H9 (cell line): ENCODE measurements around the gene MKI67. TPM values are rescaled to one million over a fixed set of nuclear protein-coding genes. Genes with fewer than 3 reads are reported as not detected.

ENCODE experiments used
- DNase-seq: peaks from one replicate; pipeline ENCODE4 v3.0.0-alpha.2; 2017
- H2AFZ ChIP-seq: one replicate; pipeline ENCODE4 v1.6.1; 2013; ENCODE audit warnings: mild to moderate bottlenecking, low read length, control low read depth, moderate library complexity
- H2AK5ac ChIP-seq: 2 replicates; pipeline ENCODE4 v1.6.1; 2013; ENCODE audit warnings: low read length, control low read depth, mixed read lengths; ENCODE audit not compliant: insufficient read length
- H2BK120ac ChIP-seq: one replicate; pipeline ENCODE4 v1.6.1; 2013; ENCODE audit warnings: low read depth, mild to moderate bottlenecking, low read length, control low read depth, inconsistent platforms; ENCODE audit not compliant: poor library complexity, severe bottlenecking
- H2BK12ac ChIP-seq: 2 replicates; pipeline ENCODE4 v1.6.1; 2013; ENCODE audit warnings: low read length, control low read depth, mixed read lengths, low read depth; ENCODE audit not compliant: insufficient read length
- H2BK15ac ChIP-seq: 2 replicates; pipeline ENCODE4 v1.6.1; 2013; ENCODE audit warnings: low read depth, low read length, control low read depth
- H2BK20ac ChIP-seq: one replicate; pipeline ENCODE4 v1.6.1; 2013; ENCODE audit warnings: low read depth, mild to moderate bottlenecking, low read length, control low read depth, inconsistent platforms; ENCODE audit not compliant: poor library complexity, severe bottlenecking
- H2BK5ac ChIP-seq: 2 replicates; pipeline ENCODE4 v1.6.1; 2013; ENCODE audit warnings: low read length, control low read depth, mixed read lengths; ENCODE audit not compliant: insufficient read length
- H3K14ac ChIP-seq: 2 replicates; pipeline ENCODE4 v1.6.1; 2013; ENCODE audit warnings: low read length, control low read depth; ENCODE audit not compliant: insufficient read depth
- H3K18ac ChIP-seq: 2 replicates; pipeline ENCODE4 v1.6.1; 2013; ENCODE audit warnings: low read depth, mild to moderate bottlenecking, mixed read lengths, low read length, control low read depth; ENCODE audit not compliant: insufficient read length
- H3K23ac ChIP-seq: 2 replicates; pipeline ENCODE4 v1.6.1; 2013; ENCODE audit warnings: low read length, control low read depth, mixed read lengths, low read depth; ENCODE audit not compliant: insufficient read length
- H3K23me2 ChIP-seq: 2 replicates; pipeline ENCODE4 v1.6.1; 2013; ENCODE audit warnings: low read depth, mild to moderate bottlenecking, mixed read lengths, low read length, control low read depth; ENCODE audit not compliant: insufficient read length, poor library complexity, severe bottlenecking
- H3K27ac ChIP-seq: 2 replicates; pipeline ENCODE4 v1.5.1; 2013; ENCODE audit warnings: low read length, control low read depth, mixed read lengths, low read depth; ENCODE audit not compliant: insufficient read length
- H3K27me3 ChIP-seq: 2 replicates; pipeline ENCODE4 v1.6.1; 2013; ENCODE audit warnings: low read length, control low read depth, inconsistent platforms; ENCODE audit not compliant: insufficient read depth
- H3K4ac ChIP-seq: 2 replicates; pipeline ENCODE4 v1.6.1; 2013; ENCODE audit warnings: low read depth, mild to moderate bottlenecking, control low read depth, inconsistent platforms, low read length, moderate library complexity
- H3K4me1 ChIP-seq: 2 replicates; pipeline ENCODE4 v1.6.1; 2013; ENCODE audit warnings: low read length, control low read depth, inconsistent platforms; ENCODE audit not compliant: insufficient read depth
- H3K4me2 ChIP-seq: 2 replicates; pipeline ENCODE4 v1.6.1; 2013; ENCODE audit warnings: low read length, control low read depth, mixed read lengths; ENCODE audit not compliant: insufficient read length, insufficient read depth
- H3K56ac ChIP-seq: 2 replicates; pipeline ENCODE4 v1.6.1; 2013; ENCODE audit warnings: low read depth, mild to moderate bottlenecking, mixed read lengths, low read length, control low read depth; ENCODE audit not compliant: insufficient read length
- H3K79me1 ChIP-seq: 2 replicates; pipeline ENCODE4 v1.6.1; 2013; ENCODE audit warnings: low read depth, mild to moderate bottlenecking, moderate library complexity, low read length, control low read depth, inconsistent platforms; ENCODE audit not compliant: insufficient read depth, poor library complexity, severe bottlenecking
- H3K79me2 ChIP-seq: 2 replicates; pipeline ENCODE4 v1.6.1; 2013; ENCODE audit warnings: low read length, control low read depth, inconsistent platforms; ENCODE audit not compliant: insufficient read depth
- H3K9ac ChIP-seq: 2 replicates; pipeline ENCODE4 v1.6.1; 2013; ENCODE audit warnings: low read length, control low read depth, mixed read lengths; ENCODE audit not compliant: insufficient read length; ENCODE audit errors: extremely low read depth
- H3K9me3 ChIP-seq: one replicate; pipeline ENCODE4 v1.6.1; 2013; ENCODE audit warnings: low read depth, low read length, inconsistent platforms; ENCODE audit not compliant: control insufficient read depth
- H3T11ph ChIP-seq: one replicate; pipeline ENCODE4 v1.6.1; 2013; ENCODE audit warnings: mild to moderate bottlenecking, low read length, control low read depth, inconsistent platforms
- H4K20me1 ChIP-seq: one replicate; pipeline ENCODE4 v1.6.1; 2013; ENCODE audit not compliant: control insufficient read depth, insufficient read length, insufficient read depth
- H4K5ac ChIP-seq: 2 replicates; pipeline ENCODE4 v1.6.1; 2013; ENCODE audit warnings: low read depth, mild to moderate bottlenecking, mixed read lengths, low read length, control low read depth; ENCODE audit not compliant: insufficient read length
- H4K8ac ChIP-seq: replicated peaks from 2 replicates; pipeline ENCODE4 v1.6.1; 2013; ENCODE audit warnings: low read length, control low read depth, mixed read lengths, low read depth; ENCODE audit not compliant: insufficient read length
- H4K91ac ChIP-seq: 2 replicates; pipeline ENCODE4 v1.6.1; 2013; ENCODE audit warnings: low read depth, mild to moderate bottlenecking, moderate library complexity, mixed read lengths, low read length, control low read depth; ENCODE audit not compliant: insufficient read length
- H3K27ac Mint-ChIP-seq, 3 experiments: 2 replicates in 2 of 3; 3 replicates in 1 of 3; pipeline ENCODE4 v1.8.0; 2020 to 2021; ENCODE audit warnings: mixed read lengths in 3 of 3, mild to moderate bottlenecking in 1 of 3, moderate library complexity in 1 of 3
- H3K27me3 Mint-ChIP-seq: 2 replicates; pipeline ENCODE4 v1.8.0; 2021; ENCODE audit warnings: low read depth, mild to moderate bottlenecking, moderate library complexity, mixed read lengths
- H3K36me3 Mint-ChIP-seq, 3 experiments: 2 replicates in 2 of 3; 3 replicates in 1 of 3; pipeline ENCODE4 v1.8.0; 2020 to 2021; ENCODE audit warnings: low read depth in 3 of 3, mixed read lengths in 3 of 3; ENCODE audit not compliant: insufficient read depth in 1 of 3
- H3K4me1 Mint-ChIP-seq, 2 experiments: 2 replicates each; pipeline ENCODE4 v1.8.0; 2020; ENCODE audit warnings: mixed read lengths in 2 of 2
- H3K4me3 Mint-ChIP-seq, 2 experiments: 2 replicates in 1 of 2; 3 replicates in 1 of 2; pipeline ENCODE4 v1.8.0; 2020 to 2021; ENCODE audit warnings: mild to moderate bottlenecking in 2 of 2, mixed read lengths in 2 of 2, moderate library complexity in 1 of 2
- H3K9me3 Mint-ChIP-seq, 2 experiments: 2 replicates in 1 of 2; 3 replicates in 1 of 2; pipeline ENCODE4 v1.8.0; 2020; ENCODE audit warnings: mild to moderate bottlenecking in 2 of 2, mixed read lengths in 2 of 2, moderate library complexity in 1 of 2
- WGBS: extraction: QIAGEN DNeasy Blood & Tissue Kit; methylation state at CpG from one replicate; pipeline ENCODE4 v1.1.7; 2013; ENCODE audit warnings: missing lambda C conversion rate, low lambda C conversion rate, mixed read lengths; ENCODE audit not compliant: insufficient read length; ENCODE audit errors: extremely low coverage; 5-methylcytosine and 5-hydroxymethylcytosine counted together
- total RNA-seq: library from RNA; stranded (reverse); gene quantifications from 2 replicates; pipeline ENCODE4 v1.2.1, GENCODE V29; 2021
- TF ChIP-seq, protein P1 (sequence below): fragments of 200-600 bp; sonication (generic); conservative IDR thresholded peaks from 3 replicates; pipeline ENCODE4 v1.8.0; 2021; ENCODE audit warnings: antibody characterized with exemption, mild to moderate bottlenecking

The MKI67 gene
- total RNA-seq, 1 experiment from 2014 or later = 108 TPM

DNA sequence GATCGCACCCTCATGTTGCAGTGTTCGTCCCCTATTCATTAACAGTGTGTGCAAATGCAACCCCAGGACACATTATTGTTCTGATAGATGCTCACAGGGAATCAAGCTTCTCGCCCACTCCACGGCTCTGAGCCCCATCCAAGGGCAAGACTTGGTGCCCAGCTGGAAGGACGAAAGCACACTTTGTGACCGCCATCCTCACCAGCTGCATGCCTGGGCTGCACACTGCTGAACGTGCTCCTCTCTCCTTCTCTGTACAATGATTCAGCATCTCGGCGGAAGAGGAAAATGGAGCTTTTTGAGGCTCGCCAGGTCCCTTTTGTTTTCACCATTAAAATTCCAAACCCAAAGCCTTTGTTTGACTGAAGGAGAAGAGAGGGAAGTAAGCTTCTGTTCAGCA, 41.9 kb downstream of the MKI67 start:
- H3K4me1 ChIP-seq = peaks cover 15% of the 10 kb centered on the region
- H2BK120ac ChIP-seq = no peak overlapping the region
- H3K36me3 Mint-ChIP-seq = no peaks in the 10 kb centered on the region
- H3K9ac ChIP-seq = no peak overlapping the region
- H3T11ph ChIP-seq = no peak overlapping the region
- no peaks in the 10 kb centered on the region for H3K79me1 ChIP-seq
- peak; percentile 15 for DNase-seq
- no peak overlapping the region; a peak in 1 of 5 replicates for H3K4me3 Mint-ChIP-seq
- H2AFZ ChIP-seq = no peak overlapping the region
- no peak overlapping the region for H2BK5ac ChIP-seq
- no peak overlapping the region for H3K23ac ChIP-seq
- H3K4ac ChIP-seq = no peak overlapping the region
- no peak overlapping the region for H4K91ac ChIP-seq
- no peak overlapping the region for H3K27ac ChIP-seq
- no peak overlapping the region for H3K14ac ChIP-seq
- H2AK5ac ChIP-seq = no peak overlapping the region
- no peaks in the 10 kb centered on the region for H4K20me1 ChIP-seq
- no peaks in the 10 kb centered on the region for H3K27me3 ChIP-seq
- no CpG with 5 or more reads among the region's 10 CpGs for WGBS
- no peaks in the 10 kb centered on the region for H3K23me2 ChIP-seq
- H3K9me3 Mint-ChIP-seq = no peaks in the 10 kb centered on the region
- no peaks in the 10 kb centered on the region for H3K79me2 ChIP-seq
- H3K9me3 ChIP-seq = no peaks in the 10 kb centered on the region
- no peak overlapping the region for H4K8ac ChIP-seq
- no peak overlapping the region for H3K56ac ChIP-seq
- H2BK15ac ChIP-seq = no peak overlapping the region
- H3K4me1 Mint-ChIP-seq = peaks cover 49 to 51% of the 10 kb centered on the region in 2 experiments
- no peak overlapping the region for H4K5ac ChIP-seq
- no peak overlapping the region for H2BK20ac ChIP-seq
- no peak overlapping the region; a peak in 1 of 7 replicates for H3K27ac Mint-ChIP-seq
- H2BK12ac ChIP-seq = no peak overlapping the region
- H3K4me2 ChIP-seq = no peak overlapping the region
- peaks cover 2% of the 10 kb centered on the region for H3K27me3 Mint-ChIP-seq
- TF ChIP-seq, protein P1, sequence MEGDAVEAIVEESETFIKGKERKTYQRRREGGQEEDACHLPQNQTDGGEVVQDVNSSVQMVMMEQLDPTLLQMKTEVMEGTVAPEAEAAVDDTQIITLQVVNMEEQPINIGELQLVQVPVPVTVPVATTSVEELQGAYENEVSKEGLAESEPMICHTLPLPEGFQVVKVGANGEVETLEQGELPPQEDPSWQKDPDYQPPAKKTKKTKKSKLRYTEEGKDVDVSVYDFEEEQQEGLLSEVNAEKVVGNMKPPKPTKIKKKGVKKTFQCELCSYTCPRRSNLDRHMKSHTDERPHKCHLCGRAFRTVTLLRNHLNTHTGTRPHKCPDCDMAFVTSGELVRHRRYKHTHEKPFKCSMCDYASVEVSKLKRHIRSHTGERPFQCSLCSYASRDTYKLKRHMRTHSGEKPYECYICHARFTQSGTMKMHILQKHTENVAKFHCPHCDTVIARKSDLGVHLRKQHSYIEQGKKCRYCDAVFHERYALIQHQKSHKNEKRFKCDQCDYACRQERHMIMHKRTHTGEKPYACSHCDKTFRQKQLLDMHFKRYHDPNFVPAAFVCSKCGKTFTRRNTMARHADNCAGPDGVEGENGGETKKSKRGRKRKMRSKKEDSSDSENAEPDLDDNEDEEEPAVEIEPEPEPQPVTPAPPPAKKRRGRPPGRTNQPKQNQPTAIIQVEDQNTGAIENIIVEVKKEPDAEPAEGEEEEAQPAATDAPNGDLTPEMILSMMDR = no peak
- no peak overlapping the region for H3K18ac ChIP-seq
